ENCODE data around the gene ELMO1.

The ELMO1 gene

DNA sequence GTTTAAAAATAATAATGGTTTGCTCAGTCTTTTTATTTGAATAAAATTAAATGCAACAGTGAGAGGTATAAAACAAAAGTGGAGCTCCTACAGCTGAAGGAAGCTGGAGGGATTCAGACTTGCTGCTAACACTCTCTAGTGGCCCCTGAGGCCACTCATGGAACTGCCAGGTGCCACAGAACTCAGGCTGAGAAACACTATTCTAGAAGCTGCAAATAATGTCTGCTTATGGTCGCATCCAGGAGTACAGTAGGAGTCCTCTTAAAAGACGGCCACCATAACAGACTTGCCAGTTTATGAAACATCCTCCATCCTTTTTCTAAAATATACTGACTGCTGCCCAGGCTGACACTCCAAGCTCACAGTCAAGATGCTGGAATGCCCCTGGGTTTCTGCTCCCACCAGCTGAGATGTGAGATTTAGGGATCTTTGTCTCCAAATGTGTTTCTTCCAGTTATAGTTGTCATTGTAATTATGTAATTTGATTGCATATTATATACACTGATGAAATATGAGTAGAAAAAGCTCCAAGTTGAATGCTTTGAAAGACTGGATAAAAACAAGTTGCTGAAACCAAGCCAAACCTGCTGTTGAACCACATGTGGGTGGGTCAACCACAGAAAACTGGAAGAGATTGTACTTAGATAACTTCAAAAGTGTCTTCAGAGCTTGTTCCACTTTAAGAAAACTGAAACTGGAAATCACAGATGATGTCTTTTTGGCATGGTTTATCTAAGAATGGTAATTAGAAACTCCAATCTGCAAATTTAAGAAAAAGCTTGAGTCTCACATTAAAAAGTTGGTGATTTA lies 510.7 kb downstream of the ELMO1 start:
- DNase-seq = peak; percentile 16

DNA sequence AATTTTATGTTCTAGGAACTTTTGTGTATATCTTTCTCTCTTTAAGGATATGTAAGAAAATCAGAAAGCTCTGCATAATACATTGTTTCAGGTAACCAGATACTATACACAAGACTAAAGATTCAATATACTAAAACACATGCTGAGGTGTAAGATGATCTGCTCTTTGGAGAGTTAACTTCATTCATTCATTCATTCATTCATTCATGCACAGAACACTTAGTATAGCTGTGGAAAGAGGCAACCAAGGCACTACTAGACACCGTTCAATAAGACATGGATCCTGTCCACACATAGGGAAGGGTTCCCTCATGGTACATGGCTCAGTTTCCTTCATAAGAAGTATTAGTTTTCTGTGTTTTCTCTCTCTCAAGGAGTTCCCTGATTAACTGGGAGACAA lies 516.8 kb downstream of the ELMO1 start:
- DNase-seq = no peak

- DNase-seq = no peak
Observed at GRCh38 chr7:36929791-36930190, 518.9 kb downstream of the ELMO1 start.

DNA sequence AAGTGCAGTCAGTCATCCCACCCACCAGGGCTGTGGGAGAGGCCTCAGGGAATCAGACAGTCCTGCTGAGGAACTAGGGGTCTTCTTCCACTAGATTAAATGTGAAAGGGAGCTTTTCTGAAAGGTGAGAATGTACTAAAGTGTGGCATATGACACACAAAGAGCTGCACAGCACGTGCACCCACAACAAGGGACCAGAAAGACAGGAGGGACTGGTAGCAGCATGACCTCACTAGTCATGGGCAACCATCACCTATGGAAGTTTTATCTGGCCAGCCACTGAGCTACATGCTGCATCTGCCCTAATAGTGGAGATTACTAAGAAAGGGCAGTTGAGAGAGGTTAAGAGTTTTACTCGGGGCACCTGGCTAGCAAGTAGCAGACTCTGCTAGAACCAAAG lies 519.9 kb downstream of the ELMO1 start:
- no peak for DNase-seq

- no peak for DNase-seq
Observed at GRCh38 chr7:36928311-36928710, 520.4 kb downstream of the ELMO1 start.

- DNase-seq = no peak
Observed at GRCh38 chr7:36925691-36926090, 523.0 kb downstream of the ELMO1 start.

DNA sequence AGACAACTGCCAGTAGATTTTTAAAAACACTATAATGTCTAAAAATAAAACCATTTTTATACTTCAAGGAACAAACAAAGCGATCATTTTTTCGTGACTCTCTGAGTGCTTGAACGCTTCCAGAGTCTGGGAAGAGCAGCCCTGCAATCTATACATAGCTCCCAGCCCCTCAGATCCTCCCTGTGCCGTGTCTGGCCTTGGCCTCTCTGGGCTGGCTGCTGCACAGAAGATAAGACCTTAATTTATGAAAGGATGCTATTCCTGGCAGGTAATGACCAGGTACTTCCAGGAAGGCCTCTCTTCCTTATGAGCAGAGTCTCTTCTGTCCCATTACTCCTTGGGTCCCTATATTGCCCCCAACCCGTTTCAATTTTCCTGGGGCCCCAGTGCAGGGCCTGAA lies 523.5 kb downstream of the ELMO1 start:
- no peak for DNase-seq

DNA sequence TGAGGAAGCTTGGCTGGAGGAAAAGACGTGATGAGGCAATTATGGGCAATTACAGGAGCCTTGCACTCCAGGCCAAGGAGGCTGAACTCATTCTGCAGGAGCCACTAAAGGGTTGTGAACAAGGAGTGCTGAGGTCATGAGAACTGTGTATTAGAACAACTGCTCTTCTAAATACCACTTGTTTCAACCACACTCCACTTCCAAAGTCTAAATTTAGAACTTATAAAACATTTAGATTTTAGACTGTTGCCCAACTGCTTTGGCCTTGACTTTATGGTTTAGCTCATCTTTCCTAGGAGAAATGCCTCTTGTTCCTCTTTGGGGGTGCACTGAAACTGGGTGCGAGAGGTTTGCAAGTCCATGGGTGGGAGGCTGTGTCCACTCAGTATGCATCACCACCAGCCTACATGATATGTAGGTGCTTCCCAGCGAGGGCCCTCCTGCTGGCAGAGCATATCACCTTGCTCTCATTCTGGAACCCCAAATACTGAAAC lies 524.7 kb downstream of the ELMO1 start:
- DNase-seq = no peak

DNA sequence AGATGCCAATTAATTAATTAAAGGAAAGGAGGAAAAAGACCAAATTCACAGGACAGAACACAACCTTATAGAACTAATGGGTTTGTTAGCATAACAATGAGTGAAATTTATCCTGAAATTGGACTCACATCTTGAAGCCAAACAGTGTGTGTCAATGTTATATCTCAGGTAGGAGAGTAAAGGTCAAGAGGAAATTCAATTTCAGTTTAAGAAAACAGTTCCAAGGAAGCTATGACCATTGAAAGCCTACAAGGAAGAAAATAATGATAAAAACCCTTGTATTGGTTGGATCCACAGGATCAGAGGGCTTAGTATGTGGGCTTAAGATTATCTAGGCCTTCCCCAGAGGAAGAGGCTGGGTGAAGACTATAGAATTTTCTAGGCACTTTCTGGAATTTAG lies 525.5 kb downstream of the ELMO1 start:
- DNase-seq = no peak

GRCh38 chr7:36920433-36920832 lies 528.2 kb downstream of the ELMO1 start:
- no peak for DNase-seq

GRCh38 chr7:36919738-36920137 lies 528.9 kb downstream of the ELMO1 start:
- DNase-seq = no peak

DNA sequence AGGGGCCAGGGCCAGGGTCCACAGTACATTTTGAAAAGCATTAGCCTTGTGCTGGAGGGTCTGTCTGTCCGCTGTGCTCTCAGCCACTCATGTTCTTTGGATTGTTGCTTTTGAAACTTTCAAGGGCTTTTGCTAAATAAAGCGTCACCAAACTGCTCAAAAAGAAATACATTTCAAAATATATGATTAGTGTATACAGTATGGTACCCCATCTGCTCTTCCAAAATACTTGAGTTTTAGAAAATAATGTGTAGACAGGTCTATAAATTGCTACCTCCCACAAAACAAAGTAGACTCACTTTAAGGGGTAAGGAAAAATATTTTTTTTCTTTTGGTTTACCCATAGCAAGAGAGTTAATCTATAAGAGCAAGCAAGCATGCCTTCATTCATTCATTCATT lies 530.1 kb downstream of the ELMO1 start:
- DNase-seq = no peak

DNA sequence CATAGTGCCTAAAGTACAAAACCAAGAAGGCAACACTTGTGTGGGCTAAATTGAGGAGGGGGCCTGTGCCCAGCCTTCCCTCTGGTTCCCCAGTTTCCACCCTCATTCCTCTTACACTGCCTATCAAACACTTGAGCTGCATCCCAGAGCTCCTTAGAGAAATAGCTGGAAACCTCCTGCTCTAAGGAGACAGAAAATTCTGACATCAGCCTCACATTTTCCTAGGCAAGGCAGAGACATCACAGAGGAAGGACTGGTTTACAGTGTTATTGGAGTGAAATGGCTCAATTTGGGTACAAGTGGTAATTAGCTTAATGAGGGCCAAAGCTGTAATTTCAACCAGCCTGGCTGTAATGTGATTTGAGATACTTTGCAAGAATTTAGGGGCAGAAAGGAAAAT lies 532.0 kb downstream of the ELMO1 start:
- DNase-seq = no peak

- DNase-seq = no peak
Observed at GRCh38 chr7:36916116-36916515, 532.5 kb downstream of the ELMO1 start.

DNA sequence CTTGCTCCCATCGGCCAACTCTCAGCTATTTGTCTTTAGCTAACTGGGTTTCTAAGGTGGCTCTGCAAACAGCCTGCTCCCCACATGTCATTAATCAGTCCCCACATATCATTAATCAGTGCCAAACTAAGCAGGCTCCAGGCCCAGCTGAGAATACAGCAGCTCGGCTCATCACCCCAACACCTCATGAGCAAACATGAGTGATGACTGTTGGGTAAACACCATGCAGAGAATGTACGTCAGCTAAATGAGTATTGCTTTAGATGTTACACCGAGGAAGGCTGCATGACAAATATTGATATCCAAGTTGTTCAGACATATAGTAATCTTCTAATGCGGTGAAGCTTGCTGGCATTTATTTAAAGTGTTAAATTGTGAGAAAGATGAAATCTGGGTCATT lies 536.9 kb downstream of the ELMO1 start:
- DNase-seq = no peak

GRCh38 chr7:36910859-36911258 lies 537.8 kb downstream of the ELMO1 start:
- no peak for DNase-seq

- no peak for DNase-seq
Observed at GRCh38 chr7:36910401-36910800, 538.3 kb downstream of the ELMO1 start.

GRCh38 chr7:36906956-36907635 lies 541.6 kb downstream of the ELMO1 start:
- no peak for DNase-seq

- no peak for DNase-seq
Observed at GRCh38 chr7:36906448-36906847, 542.2 kb downstream of the ELMO1 start.

GRCh38 chr7:36905841-36906240 lies 542.8 kb downstream of the ELMO1 start:
- no peak for DNase-seq

GRCh38 chr7:36904802-36905201 lies 543.9 kb downstream of the ELMO1 start:
- DNase-seq = no peak

DNA sequence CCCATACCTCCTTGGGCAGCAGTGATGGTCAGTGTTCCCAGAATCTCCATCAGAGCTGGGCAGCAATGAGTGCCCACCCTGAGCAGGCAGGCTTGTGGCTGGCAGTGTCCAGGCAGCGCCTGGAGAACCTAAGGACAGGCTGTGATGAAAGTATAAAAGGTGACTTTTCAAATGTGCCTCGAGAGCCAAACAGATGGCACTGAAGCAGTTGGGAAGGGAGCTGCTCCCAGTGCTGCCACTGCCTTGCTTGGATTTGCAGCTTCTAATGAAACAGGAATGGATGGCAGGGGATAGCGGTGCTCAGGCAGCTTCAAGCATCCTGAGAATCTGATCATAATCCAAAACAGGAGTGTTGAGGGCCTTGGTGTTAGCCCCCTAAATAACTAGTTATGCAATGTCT lies 544.6 kb downstream of the ELMO1 start:
- DNase-seq = no peak

GRCh38 chr7:36900988-36901710 lies 547.5 kb downstream of the ELMO1 start:
- DNase-seq = no peak

GRCh38 chr7:36898186-36898585 lies 550.5 kb downstream of the ELMO1 start:
- no peak for DNase-seq

Data from CD4-positive, alpha-beta T cell treated with Interleukin-12 subunit alpha and Interleukin-12 subunit beta, for 1 hour (primary cell).